GM12801 (cell line): ENCODE measurements around the gene BARX1.

Source experiments
- TF ChIP-seq, protein P1 (sequence below): IDR thresholded peaks from one replicate; pipeline ENCODE4 v1.5.1; 2011; ENCODE audit warnings: control low read depth; ENCODE audit not compliant: insufficient read length; ENCODE audit errors: extremely low read depth

Gene BARX1

DNA sequence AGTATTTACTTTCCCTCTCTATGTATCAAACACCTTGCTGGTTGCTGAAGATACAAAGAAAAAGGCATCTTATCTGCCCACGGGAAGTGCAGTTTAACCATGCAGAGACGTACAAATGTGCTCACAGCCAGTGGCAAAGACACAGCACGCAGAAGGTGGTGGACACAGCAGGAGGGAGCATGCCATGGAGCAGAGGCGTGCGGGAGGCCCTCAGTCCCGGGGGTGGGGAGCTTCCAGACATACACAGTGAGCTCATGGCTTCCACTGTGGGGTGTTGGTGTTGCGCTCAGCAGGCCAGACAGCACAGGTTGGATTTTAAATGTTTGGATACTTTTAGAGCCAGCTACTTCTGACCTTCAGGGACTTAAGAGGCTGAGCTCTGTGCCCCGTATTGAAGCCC lies 8.8 kb upstream of the BARX1 start:
- TF ChIP-seq, protein P1, sequence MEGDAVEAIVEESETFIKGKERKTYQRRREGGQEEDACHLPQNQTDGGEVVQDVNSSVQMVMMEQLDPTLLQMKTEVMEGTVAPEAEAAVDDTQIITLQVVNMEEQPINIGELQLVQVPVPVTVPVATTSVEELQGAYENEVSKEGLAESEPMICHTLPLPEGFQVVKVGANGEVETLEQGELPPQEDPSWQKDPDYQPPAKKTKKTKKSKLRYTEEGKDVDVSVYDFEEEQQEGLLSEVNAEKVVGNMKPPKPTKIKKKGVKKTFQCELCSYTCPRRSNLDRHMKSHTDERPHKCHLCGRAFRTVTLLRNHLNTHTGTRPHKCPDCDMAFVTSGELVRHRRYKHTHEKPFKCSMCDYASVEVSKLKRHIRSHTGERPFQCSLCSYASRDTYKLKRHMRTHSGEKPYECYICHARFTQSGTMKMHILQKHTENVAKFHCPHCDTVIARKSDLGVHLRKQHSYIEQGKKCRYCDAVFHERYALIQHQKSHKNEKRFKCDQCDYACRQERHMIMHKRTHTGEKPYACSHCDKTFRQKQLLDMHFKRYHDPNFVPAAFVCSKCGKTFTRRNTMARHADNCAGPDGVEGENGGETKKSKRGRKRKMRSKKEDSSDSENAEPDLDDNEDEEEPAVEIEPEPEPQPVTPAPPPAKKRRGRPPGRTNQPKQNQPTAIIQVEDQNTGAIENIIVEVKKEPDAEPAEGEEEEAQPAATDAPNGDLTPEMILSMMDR, result no peak

DNA sequence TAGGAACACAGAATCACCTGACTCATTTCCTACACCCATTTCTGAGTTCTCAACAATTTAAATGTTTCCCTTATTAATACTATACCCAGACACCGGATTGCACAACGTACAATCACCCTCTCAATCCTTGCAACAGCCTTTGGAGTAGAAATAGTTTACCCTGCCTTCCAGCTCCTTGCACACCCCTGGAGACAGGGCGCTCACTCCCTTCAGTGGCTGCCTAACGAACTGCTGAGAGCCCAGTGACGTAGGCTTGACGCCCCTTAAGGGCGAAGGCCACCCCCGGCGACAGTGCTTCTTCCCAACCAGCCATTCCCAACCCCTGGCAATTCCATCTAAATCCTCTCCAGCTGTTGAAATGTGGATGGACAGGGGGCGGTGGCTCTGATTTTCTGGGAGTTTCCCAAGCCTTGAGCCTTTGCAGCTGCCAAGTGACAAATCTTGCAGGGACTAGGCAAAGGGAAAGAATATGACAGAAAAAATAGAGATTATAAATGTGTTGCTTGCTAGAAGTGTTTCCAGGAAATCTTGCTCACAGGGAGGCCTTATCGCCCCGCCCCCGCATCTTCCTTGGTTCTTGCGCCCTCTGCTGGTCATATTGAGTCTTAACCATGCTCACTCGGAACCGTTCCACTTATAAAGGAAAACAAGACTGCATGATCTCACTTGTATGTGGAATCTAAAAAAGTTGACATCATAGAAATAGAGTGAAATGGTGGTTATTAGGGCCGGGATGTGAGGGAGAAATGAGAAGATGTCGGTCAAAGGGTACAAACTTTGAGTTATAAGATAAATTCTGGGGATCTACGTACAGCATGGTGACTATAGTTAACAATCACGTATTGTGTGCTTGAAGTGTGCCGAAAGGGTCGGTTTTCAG lies 7.6 kb upstream of the BARX1 start:
- TF ChIP-seq, protein P1, result no peak

DNA sequence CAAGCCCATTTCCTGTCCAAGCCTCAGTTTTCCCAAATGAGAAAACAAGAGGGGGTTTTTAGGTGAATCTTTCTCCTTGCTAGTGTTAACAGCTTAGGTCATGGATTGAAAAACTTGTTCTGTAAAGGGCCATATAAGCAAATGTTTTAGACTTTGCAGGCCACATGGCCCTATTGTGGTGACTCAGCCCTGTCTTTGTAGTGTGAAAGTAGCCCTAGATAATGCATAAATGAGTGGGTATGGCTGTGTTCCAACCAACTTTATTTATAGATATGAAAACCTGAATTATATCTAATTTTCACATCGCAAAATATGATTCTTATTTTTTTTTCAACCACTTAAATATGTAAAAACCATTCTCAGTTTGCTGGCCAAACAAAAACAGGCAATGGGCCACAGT lies 6.9 kb upstream of the BARX1 start:
- TF ChIP-seq, protein P1, result no peak

DNA sequence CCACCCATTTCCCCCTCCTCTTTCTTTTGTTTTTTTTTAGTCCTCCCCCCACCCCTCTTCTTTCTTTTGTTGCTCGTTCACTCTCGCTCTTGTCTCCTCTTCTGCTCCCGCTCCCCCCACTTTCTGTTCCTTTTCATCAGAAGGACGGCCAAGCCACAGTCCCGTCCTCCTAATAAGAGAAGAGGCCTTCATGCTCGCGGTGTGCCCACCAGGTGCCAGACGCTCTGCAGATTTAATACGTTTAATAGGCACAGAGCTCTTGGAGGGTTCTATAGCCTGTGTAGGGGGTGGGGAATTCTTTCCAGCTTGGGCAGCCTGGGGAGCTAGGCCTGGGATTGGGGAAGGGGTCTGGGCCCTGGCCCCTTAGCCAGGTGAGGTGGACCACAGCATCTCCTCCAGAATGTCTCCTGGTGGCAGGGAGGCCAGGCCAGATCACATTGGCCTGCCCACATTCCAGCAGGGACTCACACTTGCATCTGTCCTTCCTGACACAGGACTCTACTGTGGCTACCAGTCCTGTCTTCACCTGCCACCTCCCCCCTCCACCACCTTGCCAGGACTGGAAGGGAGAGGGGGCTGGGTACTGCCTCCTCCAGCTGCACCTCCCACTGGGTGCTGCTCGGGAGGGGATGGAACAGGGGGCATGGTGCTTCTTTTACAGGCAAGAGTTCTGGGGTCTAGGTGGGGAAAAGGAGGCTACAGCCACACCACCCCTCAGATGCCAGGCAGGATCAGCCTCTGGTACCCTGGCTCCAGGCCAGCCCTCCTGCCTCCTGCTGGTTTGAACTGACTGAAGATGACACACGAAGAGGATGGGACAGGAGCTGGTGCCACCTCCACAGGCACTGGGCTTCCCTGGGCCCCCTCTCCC lies 6.1 kb upstream of the BARX1 start:
- TF ChIP-seq, protein P1, result no peak

DNA sequence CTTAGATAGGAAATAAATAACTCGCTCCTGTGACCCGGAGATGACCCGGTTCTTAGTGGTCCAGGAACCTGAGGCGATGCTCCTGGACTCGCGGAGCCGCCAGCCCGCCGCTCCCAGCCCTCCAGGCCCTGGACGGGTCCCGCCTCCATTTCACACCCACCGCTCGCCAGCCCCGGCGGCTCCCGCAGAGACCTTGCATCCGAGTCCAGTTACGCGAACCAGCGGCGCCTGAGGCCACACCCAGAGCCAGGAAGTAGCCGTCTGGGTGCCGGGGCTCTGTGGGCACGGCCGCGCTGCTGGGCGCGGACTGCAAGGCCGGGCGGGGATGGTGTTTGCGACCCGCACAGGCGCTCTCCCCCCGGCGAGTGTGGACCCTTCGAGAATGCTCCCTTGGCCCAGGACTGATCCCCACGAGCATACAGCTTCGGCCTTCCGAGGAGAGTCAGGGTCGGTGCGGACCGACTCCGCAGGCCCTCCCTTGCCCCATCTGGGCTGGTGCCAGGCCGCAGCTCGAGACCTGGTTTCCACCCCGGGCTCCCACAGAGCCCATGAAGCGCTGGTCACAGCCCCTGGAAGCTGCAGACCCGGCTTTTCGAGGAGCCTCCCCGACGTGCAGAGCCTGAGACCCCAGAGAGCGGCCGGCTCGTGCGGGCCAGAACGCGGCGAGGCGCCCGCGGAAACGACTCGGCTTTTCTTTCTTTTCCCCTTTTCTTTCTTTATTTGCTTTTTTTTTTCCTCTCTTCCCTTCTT lies 5.2 kb upstream of the BARX1 start:
- TF ChIP-seq, protein P1, result no peak

DNA sequence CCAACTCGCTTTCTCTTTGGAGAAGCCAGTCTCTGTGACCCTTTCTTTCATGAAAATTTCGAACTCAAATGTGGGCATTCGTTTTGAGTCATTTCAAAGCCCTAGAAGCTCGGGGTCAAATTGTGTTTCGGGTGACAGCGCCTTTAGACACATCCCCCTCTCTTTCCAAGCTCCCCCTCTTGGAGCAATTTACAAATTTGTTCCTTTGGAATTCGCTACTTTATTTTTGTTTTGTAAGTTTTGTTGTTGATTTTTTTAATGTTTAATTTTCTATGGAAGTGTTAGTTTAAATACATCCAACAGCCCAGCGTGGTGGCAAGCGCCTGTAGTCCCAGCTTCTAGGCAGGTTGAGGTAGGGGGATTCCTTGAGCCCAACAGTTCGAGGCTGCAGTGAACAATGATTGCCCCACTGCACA lies 4.6 kb upstream of the BARX1 start:
- TF ChIP-seq, protein P1, result no peak
